ENCODE data around the gene PIEZO2. TPM values are rescaled to one million over a fixed set of nuclear protein-coding genes. Genes with fewer than 3 reads are reported as not detected.

The PIEZO2 gene
- total RNA-seq, 1 experiment from 2014 or later: 10.7 TPM

DNA sequence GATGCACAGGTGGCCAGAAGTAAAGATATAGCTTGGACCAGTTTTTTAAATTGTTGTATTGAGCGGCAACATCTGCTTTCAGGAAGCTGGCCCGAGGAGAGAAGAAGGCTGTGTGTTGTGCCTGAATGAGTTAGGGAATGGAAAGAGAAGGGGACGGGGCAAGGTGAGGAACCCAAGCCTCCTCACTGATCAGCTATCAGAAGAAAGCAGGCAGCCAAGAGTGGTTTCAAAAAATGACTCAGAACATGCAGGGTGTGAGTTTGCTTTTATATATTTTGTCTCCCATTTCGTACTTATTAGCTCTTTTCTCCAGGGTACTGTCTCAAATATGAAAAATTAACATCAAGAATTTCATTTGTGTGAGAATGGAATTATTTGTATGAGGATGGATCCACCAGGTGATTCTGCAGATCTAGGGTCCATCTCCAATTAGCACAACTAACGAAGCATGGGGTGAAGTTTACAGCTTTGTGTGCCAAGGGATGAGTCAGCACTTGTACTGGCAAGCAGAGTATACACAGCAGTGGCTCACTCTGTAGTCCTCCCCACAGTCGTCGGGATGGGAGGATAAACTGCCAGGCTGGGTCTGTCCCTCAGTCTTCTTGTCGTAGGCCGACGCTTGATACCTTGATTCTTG, 175.7 kb downstream of the PIEZO2 start (continued):
- TF ChIP-seq, protein P1, sequence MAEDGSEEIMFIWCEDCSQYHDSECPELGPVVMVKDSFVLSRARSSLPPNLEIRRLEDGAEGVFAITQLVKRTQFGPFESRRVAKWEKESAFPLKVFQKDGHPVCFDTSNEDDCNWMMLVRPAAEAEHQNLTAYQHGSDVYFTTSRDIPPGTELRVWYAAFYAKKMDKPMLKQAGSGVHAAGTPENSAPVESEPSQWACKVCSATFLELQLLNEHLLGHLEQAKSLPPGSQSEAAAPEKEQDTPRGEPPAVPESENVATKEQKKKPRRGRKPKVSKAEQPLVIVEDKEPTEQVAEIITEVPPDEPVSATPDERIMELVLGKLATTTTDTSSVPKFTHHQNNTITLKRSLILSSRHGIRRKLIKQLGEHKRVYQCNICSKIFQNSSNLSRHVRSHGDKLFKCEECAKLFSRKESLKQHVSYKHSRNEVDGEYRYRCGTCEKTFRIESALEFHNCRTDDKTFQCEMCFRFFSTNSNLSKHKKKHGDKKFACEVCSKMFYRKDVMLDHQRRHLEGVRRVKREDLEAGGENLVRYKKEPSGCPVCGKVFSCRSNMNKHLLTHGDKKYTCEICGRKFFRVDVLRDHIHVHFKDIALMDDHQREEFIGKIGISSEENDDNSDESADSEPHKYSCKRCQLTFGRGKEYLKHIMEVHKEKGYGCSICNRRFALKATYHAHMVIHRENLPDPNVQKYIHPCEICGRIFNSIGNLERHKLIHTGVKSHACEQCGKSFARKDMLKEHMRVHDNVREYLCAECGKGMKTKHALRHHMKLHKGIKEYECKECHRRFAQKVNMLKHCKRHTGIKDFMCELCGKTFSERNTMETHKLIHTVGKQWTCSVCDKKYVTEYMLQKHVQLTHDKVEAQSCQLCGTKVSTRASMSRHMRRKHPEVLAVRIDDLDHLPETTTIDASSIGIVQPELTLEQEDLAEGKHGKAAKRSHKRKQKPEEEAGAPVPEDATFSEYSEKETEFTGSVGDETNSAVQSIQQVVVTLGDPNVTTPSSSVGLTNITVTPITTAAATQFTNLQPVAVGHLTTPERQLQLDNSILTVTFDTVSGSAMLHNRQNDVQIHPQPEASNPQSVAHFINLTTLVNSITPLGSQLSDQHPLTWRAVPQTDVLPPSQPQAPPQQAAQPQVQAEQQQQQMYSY (CRISPR knock-in tag; IDR thresholded peaks at IDR 0.05): no peak
- TF ChIP-seq ZNF396 (CRISPR knock-in tag; IDR thresholded peaks at IDR 0.05; ENCODE audit: borderline replicate concordance): no peak

DNA sequence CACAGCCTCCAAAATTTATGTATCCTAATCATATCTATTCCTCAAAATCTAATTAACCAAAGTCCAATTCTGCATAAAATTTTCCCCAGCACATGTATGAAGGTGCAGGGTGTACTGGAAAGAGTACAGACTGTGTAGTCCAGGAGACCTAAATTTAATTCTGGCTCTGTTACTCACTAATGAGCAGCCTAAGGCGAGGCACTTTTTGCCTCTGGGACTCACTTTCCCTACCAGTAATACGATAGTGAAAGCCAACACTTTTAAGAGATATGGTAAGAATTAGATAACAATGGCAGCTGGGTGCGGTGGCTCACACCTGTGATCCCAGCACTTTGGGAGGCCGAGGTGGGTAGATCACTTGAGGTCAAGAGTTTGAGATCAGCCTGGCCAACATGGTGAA, 177.7 kb downstream of the PIEZO2 start:
- no peaks in the 10 kb centered on the region for H3K27me3 Mint-ChIP-seq (ENCODE audit: low read depth)
- ChIA-PET CTCF (interaction anchor here (0.7 kb wide), 1 partner anchor 179 kb away, joined by 3 read pairs; no protein-coding TSS in a partner anchor), POLR2A (no interaction called here)
- H3K27ac Mint-ChIP-seq: no peak overlapping the region
- peaks cover 12% of the 10 kb centered on the region for H3K36me3 Mint-ChIP-seq
- ATAC-seq (no peak), DNase-seq (ENCODE audit: low spot score) (no peak)
- no peak overlapping the region for H3K4me3 Mint-ChIP-seq
- no peaks in the 10 kb centered on the region for H3K4me1 Mint-ChIP-seq
- H3K9me3 Mint-ChIP-seq: peaks cover 13% of the 10 kb centered on the region
- TF ChIP-seq, protein P2, sequence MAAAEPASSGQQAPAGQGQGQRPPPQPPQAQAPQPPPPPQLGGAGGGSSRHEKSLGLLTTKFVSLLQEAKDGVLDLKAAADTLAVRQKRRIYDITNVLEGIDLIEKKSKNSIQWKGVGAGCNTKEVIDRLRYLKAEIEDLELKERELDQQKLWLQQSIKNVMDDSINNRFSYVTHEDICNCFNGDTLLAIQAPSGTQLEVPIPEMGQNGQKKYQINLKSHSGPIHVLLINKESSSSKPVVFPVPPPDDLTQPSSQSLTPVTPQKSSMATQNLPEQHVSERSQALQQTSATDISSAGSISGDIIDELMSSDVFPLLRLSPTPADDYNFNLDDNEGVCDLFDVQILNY (CRISPR knock-in tag; IDR thresholded peaks at IDR 0.05): no peak
- TF ChIP-seq, protein P3, sequence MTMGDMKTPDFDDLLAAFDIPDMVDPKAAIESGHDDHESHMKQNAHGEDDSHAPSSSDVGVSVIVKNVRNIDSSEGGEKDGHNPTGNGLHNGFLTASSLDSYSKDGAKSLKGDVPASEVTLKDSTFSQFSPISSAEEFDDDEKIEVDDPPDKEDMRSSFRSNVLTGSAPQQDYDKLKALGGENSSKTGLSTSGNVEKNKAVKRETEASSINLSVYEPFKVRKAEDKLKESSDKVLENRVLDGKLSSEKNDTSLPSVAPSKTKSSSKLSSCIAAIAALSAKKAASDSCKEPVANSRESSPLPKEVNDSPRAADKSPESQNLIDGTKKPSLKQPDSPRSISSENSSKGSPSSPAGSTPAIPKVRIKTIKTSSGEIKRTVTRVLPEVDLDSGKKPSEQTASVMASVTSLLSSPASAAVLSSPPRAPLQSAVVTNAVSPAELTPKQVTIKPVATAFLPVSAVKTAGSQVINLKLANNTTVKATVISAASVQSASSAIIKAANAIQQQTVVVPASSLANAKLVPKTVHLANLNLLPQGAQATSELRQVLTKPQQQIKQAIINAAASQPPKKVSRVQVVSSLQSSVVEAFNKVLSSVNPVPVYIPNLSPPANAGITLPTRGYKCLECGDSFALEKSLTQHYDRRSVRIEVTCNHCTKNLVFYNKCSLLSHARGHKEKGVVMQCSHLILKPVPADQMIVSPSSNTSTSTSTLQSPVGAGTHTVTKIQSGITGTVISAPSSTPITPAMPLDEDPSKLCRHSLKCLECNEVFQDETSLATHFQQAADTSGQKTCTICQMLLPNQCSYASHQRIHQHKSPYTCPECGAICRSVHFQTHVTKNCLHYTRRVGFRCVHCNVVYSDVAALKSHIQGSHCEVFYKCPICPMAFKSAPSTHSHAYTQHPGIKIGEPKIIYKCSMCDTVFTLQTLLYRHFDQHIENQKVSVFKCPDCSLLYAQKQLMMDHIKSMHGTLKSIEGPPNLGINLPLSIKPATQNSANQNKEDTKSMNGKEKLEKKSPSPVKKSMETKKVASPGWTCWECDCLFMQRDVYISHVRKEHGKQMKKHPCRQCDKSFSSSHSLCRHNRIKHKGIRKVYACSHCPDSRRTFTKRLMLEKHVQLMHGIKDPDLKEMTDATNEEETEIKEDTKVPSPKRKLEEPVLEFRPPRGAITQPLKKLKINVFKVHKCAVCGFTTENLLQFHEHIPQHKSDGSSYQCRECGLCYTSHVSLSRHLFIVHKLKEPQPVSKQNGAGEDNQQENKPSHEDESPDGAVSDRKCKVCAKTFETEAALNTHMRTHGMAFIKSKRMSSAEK (CRISPR knock-in tag; IDR thresholded peaks at IDR 0.05; ENCODE audit: borderline replicate concordance): no peak
- no peak for TF ChIP-seq SP1 (CRISPR knock-in tag; conservative IDR thresholded peaks at IDR 0.05)
- no peak for TF ChIP-seq TEAD4 (CRISPR knock-in tag; IDR thresholded peaks at IDR 0.05)
- TF ChIP-seq, protein P4, sequence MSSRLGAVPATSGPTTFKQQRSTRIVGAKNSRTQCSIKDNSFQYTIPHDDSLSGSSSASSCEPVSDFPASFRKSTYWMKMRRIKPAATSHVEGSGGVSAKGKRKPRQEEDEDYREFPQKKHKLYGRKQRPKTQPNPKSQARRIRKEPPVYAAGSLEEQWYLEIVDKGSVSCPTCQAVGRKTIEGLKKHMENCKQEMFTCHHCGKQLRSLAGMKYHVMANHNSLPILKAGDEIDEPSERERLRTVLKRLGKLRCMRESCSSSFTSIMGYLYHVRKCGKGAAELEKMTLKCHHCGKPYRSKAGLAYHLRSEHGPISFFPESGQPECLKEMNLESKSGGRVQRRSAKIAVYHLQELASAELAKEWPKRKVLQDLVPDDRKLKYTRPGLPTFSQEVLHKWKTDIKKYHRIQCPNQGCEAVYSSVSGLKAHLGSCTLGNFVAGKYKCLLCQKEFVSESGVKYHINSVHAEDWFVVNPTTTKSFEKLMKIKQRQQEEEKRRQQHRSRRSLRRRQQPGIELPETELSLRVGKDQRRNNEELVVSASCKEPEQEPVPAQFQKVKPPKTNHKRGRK (CRISPR knock-in tag; IDR thresholded peaks at IDR 0.05; ENCODE audit: borderline replicate concordance): no peak

DNA sequence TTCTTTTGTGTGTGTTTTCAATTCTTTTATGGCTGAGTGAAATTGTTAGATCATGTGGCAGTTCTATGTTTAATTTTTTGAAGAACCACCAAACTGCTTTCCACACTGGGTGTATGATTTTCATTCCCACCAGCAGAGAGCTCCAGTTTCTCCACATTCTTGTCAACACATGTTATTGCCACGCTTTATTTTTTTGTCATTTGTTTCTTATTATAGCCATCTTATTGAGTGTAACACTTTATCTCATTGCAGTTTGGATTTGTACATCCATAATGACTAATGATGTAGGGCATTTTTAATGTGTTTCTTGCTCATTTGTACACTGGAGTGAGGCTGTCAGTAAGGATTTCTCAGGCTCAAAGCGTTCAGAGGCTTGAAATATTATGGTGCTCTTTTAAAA, 184.2 kb downstream of the PIEZO2 start:
- no peak for ATAC-seq
- TF ChIP-seq SMAD4 (CRISPR knock-in tag; IDR thresholded peaks at IDR 0.05) (no peak), ELF4 (CRISPR knock-in tag; IDR thresholded peaks at IDR 0.05; ENCODE audit: low read depth) (no peak), PRRX2 (CRISPR knock-in tag; IDR thresholded peaks at IDR 0.05) (no peak), TEAD1 (CRISPR knock-in tag; IDR thresholded peaks at IDR 0.05) (no peak), ZNF423 (CRISPR knock-in tag; IDR thresholded peaks at IDR 0.05) (no peak), FOXP1 (CRISPR knock-in tag; IDR thresholded peaks at IDR 0.05; ENCODE audit: borderline replicate concordance) (no peak), NR3C1 (CRISPR knock-in tag; conservative IDR thresholded peaks at IDR 0.05; ENCODE audit: low read depth) (no peak), ZNF396 (CRISPR knock-in tag; IDR thresholded peaks at IDR 0.05; ENCODE audit: borderline replicate concordance) (no peak), MYBL2 (CRISPR knock-in tag; IDR thresholded peaks at IDR 0.05) (no peak)
- TF ChIP-seq, protein P4 (CRISPR knock-in tag; IDR thresholded peaks at IDR 0.05; ENCODE audit: borderline replicate concordance): no peak
- peaks cover 12% of the 10 kb centered on the region for H3K36me3 Mint-ChIP-seq

More for the DNA sequence above, 184.2 kb downstream of the PIEZO2 start:
- CTCF ChIA-PET: no interaction called here
- peaks cover 26% of the 10 kb centered on the region for H3K4me1 Mint-ChIP-seq
- no peak overlapping the region for H3K4me3 Mint-ChIP-seq
- H3K27ac Mint-ChIP-seq: no peak overlapping the region
- no peaks in the 10 kb centered on the region for H3K27me3 Mint-ChIP-seq (ENCODE audit: low read depth)
- peaks cover 19% of the 10 kb centered on the region for H3K9me3 Mint-ChIP-seq
- POLR2A ChIA-PET: no interaction called here
- no peak for DNase-seq (ENCODE audit: low spot score)
